IPS-18c (cell line): ENCODE data around the gene EVX2.

ENCODE experiments used
- H3K4me3 ChIP-seq: 2 replicates; pipeline ENCODE4 v1.7.0; 2013; ENCODE audit warnings: low read depth, mild to moderate bottlenecking, low read length, moderate library complexity; ENCODE audit not compliant: insufficient read depth
- H3K9me3 ChIP-seq: one replicate; pipeline ENCODE4 v1.6.1; 2013; ENCODE audit warnings: mild to moderate bottlenecking, low read length, moderate library complexity; ENCODE audit not compliant: control insufficient read depth, insufficient read depth

The EVX2 gene

DNA sequence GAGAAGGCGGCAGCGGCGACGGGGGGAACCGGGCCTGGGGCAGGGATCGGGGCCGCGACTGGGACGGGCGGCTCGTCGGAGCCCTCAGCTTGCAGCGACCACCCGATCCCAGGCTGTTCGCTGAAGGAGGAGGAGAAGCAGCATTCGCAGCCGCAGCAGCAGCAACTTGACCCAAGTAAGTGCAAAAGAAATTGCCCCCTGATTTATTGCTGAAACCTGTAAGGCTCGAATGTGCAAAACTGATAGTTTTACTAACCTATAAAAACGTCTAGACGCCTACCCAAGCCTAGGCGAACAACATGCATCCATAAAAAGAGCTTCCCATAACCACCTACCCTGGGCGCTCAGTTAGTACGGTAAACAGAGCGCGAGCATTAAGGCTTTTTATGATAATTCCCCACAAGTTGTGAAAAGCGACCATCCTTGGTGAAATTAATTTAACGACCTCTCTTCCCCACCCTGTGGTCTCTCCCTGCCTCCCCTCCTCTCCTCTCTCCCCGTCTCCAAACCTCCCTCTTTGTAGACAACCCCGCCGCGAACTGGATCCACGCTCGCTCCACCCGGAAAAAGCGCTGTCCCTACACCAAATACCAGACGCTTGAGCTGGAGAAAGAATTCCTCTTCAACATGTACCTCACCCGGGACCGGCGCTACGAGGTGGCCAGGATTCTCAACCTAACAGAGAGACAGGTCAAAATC, 39.8 kb upstream of the EVX2 start:
- no peak overlapping the region for H3K4me3 ChIP-seq
- no peaks in the 10 kb centered on the region for H3K9me3 ChIP-seq

DNA sequence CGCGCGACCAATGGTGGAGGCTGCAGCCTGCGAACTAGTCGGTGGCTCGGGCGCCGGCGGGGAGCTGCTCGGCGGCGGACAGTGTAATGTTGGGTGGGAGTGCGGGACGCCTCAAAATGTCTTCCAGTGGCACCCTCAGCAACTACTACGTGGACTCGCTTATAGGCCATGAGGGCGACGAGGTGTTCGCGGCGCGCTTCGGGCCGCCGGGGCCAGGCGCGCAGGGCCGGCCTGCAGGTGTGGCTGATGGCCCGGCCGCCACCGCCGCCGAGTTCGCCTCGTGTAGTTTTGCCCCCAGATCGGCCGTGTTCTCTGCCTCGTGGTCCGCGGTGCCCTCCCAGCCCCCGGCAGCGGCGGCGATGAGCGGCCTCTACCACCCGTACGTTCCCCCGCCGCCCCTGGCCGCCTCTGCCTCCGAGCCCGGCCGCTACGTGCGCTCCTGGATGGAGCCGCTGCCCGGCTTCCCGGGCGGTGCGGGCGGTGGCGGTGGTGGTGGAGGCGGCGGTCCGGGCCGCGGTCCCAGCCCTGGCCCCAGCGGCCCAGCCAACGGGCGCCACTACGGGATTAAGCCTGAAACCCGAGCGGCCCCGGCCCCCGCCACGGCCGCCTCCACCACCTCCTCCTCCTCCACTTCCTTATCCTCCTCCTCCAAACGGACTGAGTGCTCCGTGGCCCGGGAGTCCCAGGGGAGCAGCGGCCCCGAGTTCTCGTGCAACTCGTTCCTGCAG, 39.1 kb upstream of the EVX2 start, which contains the start of gene HOXD9:
TSS of gene HOXD9 (plus strand) at position 37 of the 728 bp plus-strand sequence. CDS start at position 87, 50 bp downstream.
- Histone ChIP-seq H3K4me3 (peak within 1 kb of the TSS; percentile 15; the same call in 1 of the 2 replicates), H3K9me3 (no peaks in the 10 kb centered on the region)

DNA sequence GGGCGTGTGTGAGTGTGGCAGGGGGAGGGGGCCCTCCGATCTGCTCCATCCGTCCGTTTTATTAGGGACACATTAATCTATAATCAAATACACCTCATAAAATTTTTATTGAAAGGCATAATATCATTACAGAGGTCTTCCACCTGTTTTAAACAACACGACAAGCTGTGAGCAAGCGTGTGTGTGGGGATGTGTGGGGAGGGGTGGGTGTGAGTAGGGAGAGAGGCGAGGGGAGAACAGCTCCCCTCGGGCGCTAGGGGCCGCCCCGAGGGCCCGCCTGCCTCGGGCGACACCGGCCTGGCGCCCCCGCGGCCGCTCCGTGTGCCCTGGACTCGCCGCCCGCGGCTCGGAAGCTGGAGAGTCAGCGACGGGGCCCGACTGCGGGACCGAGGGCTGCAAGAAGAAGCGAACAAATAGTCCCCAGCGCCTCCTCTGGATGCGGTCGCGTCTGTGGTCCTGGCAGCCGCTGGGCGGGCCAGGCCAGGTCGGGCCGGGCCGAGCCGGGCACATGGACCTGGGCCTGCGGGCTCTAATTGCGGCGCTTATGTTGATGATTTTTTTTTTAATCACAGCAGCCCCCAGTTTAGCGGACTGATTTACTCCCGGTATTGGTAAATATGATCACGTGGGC, 38.4 kb upstream of the EVX2 start:
- Histone ChIP-seq H3K9me3 (no peaks in the 10 kb centered on the region), H3K4me3 (peak overlapping the region; percentile 4; the same call in 1 of the 2 replicates)

DNA sequence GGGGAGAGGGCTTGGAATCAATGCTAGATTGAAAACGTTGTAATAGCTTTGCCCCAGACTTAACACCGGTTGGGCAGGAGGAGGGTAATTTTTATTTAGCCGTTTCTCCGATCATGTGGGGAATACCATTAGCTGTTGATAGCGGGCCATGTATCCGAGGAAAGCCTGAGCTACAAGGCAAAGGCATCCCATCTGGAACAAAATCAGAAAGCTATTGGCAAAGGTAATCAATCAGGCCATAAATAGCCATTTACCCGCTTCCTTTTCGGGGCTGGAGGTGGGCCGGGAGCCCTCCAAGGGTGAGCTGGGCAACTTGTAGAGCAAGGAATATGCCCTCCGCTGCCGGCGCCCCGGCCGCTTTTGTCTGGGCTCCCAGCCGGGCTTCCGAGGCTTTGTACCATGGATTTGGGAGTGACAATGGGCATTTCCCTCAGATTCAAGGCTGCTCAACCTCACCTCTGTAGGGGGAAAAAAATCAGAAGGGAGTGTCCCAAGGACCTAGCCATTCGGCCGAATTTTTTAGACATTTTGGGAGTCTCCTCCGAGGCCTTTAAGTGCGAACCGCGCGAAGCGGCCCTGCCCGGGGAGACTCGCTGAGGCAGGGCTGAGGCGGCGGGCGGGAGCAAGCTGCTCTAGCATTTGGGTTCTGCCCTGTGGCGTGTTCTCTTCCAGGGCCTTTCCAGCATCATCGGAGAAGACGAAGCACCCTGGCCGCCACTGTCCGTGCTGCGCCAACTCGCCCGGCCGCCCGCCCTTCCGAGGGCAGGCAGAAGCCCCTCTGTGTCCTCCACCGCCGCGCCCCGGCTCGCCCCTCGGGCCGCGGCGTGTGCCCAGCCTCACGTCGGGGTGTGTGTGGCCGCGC, 37.7 kb upstream of the EVX2 start:
- H3K4me3 ChIP-seq: no peak overlapping the region

DNA sequence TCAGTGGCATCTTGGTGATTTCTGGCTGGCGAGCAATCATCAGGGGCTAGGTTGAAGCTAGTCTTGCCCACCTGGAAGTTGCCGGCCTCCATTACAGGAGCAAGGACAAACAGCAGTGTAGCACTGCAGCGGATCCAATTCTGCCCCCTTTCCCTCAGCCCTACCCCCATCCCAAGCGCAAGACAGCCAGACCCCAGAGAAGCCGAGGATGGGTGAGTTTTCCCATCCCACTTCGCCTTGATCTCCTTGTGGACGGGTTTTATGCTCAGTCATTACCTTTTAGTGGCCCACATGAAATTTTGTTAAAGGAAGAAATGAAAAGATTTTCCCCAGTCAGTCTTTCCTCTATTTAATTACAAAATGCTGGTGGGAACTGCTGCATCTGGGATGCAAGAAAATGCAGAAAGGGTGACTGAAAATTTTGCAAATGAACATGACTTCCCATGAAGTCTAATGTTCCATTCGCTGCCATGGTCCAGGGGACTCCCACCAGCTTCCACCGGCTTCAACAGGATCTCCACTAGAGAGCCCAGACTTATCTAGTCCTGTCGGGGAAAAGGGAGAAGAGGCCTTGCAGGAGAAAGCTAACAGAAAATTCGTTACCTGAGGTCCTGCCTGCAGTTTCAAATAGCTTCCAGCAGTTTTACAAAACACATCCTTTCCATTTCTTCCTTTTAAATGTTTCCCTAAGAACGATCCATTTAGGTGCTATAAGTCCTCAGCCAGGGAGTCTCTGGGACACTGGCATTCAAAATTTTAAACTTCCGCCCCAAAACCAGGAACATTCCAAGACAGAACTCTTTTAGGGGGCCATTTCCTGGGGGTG, 36.8 kb upstream of the EVX2 start:
- H3K4me3 ChIP-seq: no peak overlapping the region
- H3K9me3 ChIP-seq: no peaks in the 10 kb centered on the region

More for the DNA sequence above, 37.7 kb upstream of the EVX2 start:
- H3K9me3 ChIP-seq: no peaks in the 10 kb centered on the region

DNA sequence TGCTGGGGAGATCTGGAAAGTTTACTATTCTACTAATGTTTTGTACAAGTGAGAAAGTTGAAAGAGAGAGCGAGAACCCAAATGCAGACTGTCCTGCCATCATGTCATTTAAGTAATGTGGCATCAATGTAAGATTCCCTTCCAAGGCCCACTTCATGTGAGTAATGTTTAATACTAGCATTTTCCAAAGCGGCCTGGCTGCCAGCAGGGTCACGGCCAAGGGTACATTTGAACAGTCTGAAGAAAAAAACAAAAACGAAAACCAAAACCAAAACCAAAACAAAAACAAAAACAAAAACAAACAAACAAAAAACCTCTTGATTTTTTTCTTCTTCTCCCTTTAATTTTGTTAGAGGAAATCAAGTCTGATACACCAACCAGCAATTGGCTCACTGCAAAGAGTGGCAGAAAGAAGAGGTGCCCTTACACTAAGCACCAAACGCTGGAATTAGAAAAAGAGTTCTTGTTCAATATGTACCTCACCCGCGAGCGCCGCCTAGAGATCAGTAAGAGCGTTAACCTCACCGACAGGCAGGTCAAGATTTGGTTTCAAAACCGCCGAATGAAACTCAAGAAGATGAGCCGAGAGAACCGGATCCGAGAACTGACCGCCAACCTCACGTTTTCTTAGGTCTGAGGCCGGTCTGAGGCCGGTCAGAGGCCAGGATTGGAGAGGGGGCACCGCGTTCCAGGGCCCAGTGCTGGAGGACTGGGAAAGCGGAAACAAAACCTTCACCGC, 35.0 kb upstream of the EVX2 start:
- no peaks in the 10 kb centered on the region for H3K9me3 ChIP-seq
- H3K4me3 ChIP-seq: no peak overlapping the region

DNA sequence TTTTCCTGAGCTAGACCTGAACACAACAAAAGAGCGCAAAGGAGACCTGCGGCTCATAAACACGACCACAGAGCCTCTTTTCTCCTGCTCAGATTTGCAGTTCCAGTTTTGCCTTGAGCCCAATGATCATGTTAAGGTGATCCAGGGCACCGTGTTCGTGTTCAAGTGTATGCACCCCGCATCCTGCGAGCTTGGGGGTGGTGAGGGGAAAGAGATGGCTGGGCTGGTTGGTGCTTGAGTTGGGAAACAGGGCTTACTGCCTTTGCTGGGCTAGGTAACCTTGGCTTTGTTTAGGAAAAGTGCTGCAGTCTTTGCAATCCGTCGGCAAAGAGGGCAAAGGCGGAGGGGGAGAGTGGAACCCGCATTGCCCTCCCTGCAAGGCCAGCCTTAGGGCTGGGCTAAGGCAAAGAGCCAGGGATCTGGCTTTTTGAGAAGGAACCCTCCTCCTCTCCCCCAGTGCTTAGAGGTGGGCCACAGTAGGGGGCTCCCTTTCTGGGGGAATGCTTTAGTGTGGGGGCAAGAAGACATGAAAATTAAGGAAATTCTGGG, 34.1 kb upstream of the EVX2 start:
- H3K4me3 ChIP-seq: no peak overlapping the region

DNA sequence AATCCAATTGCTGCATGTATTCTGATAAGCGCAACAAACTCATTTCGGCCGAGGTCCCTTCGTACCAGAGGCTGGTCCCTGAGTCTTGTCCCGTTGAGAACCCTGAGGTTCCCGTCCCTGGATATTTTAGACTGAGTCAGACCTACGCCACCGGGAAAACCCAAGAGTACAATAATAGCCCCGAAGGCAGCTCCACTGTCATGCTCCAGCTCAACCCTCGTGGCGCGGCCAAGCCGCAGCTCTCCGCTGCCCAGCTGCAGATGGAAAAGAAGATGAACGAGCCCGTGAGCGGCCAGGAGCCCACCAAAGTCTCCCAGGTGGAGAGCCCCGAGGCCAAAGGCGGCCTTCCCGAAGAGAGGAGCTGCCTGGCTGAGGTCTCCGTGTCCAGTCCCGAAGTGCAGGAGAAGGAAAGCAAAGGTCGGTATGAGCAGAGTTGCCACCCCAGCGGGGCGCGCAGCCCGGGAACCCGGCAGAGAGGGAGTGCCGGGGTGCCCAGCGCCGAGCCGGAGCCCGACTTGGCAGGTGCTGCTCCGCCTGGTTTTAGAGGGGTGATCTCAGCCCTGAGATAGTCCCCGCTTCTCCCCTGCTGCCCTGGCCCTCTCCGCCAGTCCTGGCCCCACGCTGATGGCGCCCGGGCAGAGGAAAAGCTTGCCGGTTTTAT, 33.5 kb upstream of the EVX2 start:
- no peak overlapping the region for H3K4me3 ChIP-seq
- no peaks in the 10 kb centered on the region for H3K9me3 ChIP-seq

More for the DNA sequence above, 34.1 kb upstream of the EVX2 start:
- no peaks in the 10 kb centered on the region for H3K9me3 ChIP-seq

DNA sequence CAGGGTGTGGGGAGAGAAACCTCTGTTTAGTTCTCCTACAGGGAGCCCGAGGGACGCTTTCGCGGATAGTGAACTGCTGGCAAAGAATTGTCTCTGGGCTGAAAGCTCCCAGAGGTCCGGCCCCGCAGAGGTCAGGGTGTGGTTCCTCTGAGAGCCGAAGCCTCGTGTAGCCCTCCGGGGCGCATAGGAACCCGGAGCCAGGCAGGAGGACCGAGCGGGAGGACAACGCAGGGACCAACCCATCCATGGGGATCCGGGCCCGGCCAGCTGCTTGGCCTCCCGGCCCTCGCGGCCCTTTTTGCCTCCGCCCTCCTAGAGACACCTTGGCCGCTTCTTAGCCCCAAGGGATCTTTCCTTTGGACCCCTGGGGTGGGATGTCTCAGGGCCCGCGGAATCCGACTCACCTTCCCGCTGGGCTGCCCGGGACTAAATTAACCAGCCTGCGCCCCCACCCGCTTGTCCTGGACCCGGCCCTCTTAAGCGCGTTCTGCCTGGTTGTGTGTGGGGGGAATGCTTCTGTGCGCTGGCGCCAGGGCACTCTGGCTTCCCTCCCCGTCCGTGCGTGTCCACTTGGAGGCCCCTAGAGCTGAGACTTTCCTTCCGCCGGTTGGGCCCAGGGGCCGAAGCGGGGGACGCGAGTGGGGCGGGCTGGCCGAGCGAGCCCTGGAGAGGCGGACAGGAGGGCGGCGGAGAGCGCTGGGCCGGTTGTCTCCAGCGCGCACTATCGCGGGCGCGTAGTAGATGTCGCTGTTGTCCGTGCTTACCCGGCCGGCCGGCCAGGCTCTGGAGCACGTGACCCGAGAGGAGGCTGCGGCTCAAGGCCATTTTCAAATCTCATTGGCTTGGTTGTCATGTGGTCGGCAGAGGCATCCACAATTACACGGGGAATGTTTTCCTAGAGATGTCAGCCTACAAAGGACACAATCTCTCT, 32.4 kb upstream of the EVX2 start, which contains the start of gene HOXD10:
TSS of gene HOXD10 (plus strand) at position 896 of the 931 bp plus-strand sequence. CDS start 56 bp downstream, outside the sequence.
- H3K4me3 ChIP-seq: peak within 1 kb of the TSS; percentile 29; the same call in 1 of the 2 replicates

DNA sequence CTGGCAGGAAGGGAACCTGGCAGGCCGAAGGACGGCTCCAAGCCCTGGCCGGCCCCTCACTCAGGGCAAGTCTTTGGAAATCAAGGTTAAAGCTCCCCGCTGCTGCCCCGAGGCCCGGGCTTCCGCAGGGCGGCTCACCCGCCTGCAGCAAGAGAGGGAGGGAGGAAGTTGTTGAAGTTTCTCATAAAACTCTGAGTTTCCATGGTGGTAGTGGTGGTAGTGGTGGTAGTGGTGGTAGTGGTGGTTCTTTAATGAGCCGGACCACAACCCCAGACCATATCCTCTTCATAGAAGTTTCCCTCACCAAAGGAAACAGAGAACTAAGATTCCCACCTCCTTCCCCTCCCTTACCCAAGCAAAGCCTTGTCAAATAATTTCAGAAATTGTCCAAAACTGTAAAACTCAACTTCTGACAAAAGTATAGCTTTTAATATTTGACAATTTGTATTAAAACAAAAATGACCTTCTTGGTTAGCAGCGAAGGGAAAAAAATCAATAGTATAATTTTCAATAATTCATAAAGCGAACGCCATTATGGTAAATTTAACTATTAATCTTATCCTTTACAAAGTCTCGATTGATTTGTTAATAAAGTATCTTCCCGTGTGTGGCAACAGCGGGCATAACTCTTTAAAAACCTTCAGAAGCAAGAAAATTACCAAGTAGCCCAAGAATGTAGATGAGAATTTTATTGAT, 31.3 kb upstream of the EVX2 start:
- Histone ChIP-seq H3K9me3 (no peaks in the 10 kb centered on the region), H3K4me3 (no peak overlapping the region)

More for the DNA sequence above, 32.4 kb upstream of the EVX2 start, which contains the start of gene HOXD10:
- H3K9me3 ChIP-seq: no peaks in the 10 kb centered on the region

DNA sequence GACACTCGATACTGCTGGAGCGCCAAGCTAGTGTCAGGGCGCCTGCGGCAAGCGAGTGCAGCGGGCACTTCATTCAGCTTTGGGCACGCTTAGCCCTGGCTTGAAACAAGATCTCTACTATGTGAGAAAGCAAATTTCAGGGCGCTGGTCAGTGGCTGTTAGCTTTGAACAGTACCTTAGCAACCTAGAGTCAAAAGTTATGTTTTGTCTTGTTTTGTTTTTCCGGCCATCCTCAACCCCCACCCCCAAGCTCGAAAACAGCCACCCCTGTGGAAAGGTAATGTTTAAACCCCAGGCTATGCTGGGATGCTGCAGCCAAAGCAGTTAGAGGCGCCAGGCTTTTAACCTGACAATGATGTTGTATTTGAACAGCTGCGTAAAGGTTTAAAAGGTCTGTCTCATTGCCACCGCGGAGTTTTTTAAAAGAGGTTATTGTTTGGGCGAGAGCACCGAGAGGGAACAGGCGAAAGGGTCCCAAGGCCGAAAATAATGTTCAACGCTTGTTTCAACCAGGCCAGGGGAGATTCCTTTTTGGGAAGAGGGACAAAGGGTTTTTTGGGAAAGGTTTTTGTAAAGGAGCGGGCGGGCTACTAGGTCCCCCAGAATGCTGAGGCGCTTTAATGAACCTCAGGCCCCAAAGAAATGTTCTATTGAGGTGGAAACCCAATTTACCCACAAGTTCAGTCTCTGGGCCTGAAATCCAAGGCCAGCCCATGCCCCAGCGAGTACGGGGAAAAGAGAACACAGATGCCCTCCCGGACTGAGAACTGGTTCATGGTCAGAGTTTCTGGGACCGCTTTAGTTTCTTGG, 30.6 kb upstream of the EVX2 start:
- Histone ChIP-seq H3K9me3 (no peaks in the 10 kb centered on the region), H3K4me3 (no peak overlapping the region)

DNA sequence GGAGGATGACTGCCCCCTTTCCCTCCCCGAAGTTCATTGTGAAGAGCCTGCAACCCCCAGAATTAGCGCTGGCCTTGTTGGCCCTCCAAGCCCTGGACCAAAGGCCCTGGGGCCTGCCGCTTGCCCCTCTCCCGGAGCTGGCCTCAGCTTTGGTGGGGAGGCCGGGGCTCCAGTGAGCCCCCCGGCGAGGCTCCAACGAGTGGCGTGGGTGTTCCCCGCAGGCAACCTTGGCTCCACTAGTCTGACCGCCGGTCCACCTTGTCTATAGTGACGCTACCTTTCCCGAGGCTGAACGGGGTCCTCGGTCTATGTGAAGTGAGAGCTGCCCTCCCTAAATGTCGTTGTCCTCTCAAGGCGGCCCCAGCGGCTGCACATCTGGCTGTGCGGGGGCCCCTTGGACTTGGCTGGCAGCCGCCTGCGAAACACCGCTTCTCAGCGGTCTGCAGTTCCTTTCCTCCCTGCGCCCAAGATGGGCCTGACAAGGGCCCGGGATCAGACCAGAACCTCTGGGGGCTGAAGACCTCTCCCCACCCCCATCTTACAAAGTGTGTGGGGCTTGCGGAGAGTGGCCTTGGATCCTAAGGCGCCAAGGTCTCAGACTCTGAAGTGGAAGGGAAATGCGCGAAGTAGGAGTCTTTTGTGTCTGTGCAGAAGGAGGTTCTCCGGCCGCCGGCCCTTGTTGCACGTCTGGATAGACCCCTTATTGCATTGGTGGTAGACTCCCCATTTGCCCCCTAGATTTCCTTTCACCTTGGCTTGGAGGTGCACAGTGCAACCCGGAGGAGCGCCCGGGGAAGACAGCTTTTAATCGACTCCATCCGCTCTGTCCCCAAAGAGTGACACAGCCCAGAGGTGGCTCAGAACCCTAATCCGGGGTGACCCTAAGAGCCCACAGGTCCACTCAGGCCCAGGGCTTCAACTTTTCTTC, 28.9 kb upstream of the EVX2 start:
- no peak overlapping the region for H3K4me3 ChIP-seq
- H3K9me3 ChIP-seq: no peaks in the 10 kb centered on the region
